ENCODE measurements around the gene NALCN.

NALCN gene

DNA sequence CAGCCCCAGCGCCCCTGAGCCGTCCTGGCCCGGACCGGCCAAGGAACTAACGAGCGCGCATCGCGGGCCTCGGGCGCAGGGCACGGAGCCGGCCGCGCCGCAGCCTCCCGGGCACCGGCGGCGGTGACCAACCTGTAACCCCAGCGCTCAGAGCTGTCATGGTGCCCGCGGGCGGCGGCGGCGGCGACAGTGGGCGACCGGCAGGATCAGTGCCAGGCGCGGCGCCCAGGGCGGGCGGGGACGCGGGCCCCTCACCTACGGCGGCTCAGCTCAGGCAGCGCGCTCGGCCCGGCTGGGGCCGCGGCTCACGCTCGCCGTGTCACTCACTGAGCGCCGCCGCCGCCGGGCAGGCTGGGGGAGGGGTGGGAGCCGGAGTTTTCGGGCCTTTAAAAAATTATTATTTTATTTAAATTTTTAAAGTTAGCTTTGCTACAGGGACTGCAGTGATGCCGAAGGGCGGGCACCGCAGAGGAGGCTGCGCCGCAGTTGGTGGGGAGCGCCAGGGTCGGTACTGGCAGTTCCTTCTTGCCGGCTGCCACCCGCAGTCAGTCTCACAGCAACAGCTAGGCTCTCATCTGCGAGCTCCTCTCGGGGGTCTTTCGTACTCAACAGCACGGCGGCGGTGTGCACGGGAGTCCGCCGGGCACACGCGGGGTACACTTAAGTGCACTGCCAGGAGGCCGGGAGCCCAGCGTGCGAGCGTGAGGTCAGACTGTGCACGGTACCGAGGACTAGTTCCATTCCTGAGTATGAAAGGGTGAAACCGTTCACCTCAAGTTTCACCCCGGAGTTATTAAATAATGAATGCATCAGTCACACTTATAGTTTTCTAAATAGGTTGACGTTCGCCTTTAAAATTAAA is at the start of gene NALCN:
Gene NALCN (minus strand): TSS at position 328 of the 862 bp plus-strand sequence. CDS start 17,382 bp downstream, outside the sequence.
- peak; percentile 61 to 94 (median 93) for DNase-seq

DNA sequence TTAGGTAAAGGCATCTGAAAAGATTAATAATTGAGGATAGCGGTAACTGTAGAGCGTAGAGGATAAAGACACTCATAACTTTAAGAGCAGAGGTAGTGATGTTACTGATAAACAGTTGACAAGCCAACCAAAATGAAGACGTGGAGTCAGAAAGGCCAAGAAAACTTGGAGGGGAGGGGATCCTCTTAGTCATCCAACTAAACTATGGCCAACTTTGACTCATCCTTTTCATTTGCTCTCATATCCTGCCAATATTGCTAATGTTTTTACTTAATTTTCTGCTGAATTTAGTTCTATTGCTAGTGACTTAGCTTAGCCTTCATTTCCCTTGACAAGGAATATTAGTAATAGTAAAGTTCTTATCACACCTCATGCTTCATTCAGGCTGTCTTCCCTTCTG is 49.6 kb upstream of the NALCN start:
- no peak for DNase-seq

- DNase-seq: no peak
Observed at GRCh38 chr13:101457176-101457575, 40.9 kb upstream of the NALCN start.

- DNase-seq: no peak
Observed at GRCh38 chr13:101455863-101456262, 39.6 kb upstream of the NALCN start.

GRCh38 chr13:101454767-101455166 is 38.5 kb upstream of the NALCN start:
- DNase-seq: peak in 1 of 3 experiments; percentile 21

DNA sequence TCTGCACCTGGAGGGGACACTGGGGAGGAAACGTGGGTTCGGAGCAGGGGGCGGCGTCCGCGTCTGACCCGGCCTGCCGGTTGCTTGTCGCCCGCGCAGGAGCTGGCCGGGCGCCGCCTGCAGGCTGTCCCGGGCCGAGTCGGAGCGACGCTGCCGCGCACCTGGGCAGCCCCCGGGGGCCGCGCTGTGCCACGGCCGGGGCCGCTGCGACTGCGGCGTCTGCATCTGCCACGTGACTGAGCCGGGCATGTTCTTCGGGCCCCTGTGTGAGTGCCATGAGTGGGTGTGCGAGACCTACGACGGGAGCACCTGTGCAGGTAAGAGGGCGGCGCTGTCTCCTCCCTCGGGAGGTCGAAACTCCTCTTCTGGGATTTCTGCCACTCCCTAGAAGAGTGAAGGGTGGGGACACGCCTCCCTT is 37.5 kb upstream of the NALCN start:
- DNase-seq: no peak

- DNase-seq: no peak
Observed at GRCh38 chr13:101452519-101453485, 36.5 kb upstream of the NALCN start, which contains the start of gene ITGBL1. ITGBL1 (plus strand) TSS chr13:101452675; CDS start chr13:101452834, 159 bp downstream.

DNA sequence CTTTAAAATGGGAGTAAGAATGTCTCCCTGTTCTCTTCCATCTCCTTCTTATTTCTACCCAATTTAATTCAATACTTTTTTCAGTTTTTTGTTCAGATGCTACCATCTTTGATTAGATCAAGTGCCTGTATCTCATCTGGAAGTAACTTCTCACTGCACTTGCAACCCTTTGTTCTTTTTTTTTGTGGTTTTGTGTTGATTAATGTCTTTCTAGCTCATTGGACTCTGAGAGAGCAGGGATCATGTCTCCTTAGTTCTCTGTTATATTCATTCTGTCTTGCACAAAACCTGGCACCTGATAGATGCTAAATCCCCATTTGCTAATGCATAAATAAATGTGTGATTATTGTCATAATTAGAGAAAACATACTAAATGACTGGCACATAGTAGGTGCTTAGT is 35.3 kb upstream of the NALCN start:
- no peak for DNase-seq

DNA sequence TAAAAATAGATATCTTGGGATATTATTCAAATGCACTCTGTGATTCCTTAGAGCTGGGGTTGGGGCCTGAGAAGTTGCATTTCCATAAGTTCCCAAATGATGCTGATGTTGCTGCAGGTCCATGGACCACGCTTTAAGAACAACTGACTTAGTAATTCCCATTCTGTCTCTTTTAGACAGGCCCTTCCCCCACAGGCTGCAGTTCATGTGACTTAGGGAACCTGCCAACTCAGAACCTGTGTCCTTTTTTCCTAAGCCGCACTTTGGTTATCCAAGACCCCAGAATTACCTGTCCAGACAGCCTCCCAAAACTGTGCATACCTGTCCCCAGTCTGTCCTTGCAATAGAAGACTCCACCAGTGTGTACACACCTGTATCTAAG is 34.4 kb upstream of the NALCN start:
- no peak for DNase-seq

- no peak for DNase-seq
Observed at GRCh38 chr13:101449790-101450748, 33.8 kb upstream of the NALCN start.

DNA sequence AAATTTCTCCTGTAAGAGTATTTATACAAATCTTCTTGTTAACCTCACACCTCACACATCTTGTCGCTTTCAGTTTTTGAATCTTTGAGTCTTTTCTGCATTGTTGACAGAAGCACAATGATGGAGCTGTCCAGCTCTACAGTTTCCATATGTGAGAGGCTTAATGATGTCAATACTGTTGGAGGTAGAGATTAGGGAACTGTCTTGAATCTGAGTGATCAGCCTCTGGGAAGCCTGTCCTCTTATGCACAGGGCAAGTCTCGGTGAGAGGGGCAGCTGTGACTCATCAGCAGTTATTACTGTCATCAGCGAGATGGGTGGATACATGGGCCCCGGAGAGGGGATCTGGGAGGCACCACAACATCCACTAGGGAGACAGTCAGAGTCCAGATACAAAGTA is 31.5 kb upstream of the NALCN start:
- DNase-seq: no peak

DNA sequence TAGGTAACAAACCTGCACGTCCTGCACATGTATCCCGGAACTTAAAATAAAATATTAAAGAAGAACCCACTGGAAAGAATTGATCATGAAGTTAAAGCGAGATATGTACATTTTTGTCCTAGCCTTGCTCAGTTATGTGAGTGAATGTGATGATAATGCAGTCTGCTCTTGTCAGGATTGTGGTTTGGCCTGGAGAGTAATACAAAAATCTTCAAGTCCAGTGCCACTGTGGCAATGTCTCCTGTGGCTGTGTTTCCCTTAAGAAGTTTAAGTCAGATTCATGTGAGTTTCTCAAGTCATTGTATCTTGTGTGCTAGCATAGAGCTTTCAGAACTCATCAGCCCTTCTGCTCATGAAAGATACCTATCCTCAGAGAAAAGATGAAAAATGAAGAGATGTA is 18.2 kb upstream of the NALCN start:
- no peak for DNase-seq

DNA sequence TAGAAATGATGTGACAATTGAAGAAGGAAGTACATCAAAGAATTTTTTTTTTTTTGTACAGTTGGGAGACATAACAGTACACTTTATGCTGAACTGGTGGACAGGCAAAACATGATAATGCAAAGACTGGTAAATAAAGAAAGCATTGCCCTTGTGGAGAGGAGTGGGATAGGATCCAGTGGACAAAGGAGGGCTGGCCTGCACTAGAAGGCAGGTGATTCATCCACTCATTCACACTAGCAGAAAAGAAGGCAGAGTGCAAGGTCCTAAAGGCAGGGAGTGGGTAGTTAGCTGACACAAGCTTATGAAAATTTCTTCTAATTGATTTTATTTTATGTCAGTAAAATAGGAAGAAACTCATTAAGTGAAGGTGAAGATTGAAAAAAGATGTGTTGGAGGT is 17.6 kb upstream of the NALCN start:
- no peak for DNase-seq

DNA sequence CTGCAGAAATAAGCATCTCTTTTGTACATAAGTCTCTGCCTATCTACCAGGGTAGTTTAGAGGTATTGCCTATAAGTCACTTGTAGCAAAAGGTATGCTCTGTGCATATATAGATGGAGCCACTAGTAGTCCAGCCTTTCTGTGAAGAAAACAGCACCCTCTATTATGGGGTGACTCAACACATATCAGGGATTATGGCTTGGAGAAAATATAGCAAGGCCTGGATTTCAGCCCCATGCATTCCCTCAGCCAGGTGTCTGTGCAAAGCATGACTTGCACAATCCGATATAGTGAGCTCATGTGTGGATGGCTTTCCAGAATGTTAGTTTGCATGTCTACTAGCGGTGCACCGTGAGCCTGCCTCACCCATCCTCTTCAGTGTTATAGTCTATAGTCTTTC is 13.4 kb upstream of the NALCN start:
- DNase-seq: no peak

GRCh38 chr13:101425623-101426022 is 9.3 kb upstream of the NALCN start:
- DNase-seq: no peak

GRCh38 chr13:101425156-101425471 is 8.8 kb upstream of the NALCN start:
- DNase-seq: no peak

DNA sequence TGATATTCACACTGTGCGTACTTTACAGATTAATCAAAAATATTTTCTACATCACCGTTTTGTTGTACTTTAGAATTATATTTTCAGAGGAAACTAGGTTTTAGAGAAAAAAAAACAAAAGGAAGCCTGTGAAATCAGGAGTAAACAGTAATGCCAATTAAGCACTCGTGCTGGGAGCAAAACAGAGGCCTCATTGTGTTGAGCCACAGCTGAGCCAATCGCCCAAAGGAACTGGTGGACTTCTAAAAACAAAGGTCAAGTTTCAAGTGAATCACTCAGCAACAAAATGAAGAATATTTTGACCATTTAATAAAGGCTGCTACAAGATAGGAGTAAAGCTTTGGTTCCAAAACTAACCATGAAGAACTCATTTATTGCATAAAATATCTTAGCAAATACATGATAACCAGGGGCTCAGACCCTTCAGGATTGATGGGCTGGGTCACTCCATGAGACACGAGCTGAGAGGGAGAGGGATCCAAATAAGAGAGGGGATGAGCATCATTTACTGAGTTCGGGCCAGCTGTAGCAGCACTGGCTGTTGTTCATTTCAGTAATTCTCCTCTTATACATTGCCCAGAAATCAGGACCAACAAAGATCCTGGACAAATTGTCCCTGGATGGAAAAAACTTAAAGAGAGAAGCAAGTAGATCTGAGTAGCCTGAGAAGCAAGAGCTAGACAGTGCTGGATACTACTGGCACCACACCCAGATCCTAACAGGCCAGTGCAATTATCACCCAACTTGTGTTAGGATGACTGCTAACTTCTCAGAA is 8.3 kb upstream of the NALCN start:
- DNase-seq: peak in 1 of 3 experiments; percentile 37

DNA sequence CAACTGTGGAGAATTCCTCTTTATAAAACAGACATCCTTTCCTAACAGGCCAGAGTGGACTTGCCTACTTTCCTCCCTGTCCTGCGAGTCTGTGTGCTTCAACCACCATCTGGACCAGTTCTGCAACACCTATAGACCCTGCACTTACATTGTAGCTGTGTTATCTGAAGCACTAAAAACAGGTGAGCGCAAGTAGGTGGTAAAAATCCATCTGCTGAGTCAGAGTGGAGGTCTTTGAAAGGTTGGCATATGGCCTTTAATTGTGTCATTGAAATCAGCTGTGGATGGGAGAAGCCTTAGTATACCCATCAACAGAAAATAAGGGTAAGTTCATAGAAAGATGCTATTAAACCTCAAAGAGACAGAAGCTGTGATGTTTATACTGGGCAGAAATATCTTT is 7.6 kb upstream of the NALCN start:
- peak in 1 of 3 experiments; percentile 37 for DNase-seq

DNA sequence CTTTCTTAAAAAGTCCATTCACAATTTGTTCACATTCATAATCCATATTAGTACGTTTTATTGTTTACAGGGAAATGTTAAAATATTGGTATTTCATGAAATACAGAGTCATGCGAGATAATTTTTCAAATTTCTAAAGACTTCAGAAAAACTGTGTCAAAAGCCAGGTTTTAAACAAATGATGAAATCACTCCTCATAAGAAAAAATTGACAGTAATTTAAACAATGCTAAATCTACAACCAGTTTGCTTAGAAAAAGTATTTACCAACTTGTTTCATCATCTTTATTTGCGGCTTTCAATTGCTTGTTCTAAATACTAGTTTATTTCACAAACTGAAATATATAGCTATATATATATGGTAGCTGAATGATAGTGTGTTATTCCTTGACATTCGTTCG is 1.2 kb upstream of the NALCN start:
- DNase-seq: no peak

- peak; percentile 87 to 94 (median 89) for DNase-seq
Observed at GRCh38 chr13:101417043-101417406, 717 bp upstream of the NALCN start.

DNA sequence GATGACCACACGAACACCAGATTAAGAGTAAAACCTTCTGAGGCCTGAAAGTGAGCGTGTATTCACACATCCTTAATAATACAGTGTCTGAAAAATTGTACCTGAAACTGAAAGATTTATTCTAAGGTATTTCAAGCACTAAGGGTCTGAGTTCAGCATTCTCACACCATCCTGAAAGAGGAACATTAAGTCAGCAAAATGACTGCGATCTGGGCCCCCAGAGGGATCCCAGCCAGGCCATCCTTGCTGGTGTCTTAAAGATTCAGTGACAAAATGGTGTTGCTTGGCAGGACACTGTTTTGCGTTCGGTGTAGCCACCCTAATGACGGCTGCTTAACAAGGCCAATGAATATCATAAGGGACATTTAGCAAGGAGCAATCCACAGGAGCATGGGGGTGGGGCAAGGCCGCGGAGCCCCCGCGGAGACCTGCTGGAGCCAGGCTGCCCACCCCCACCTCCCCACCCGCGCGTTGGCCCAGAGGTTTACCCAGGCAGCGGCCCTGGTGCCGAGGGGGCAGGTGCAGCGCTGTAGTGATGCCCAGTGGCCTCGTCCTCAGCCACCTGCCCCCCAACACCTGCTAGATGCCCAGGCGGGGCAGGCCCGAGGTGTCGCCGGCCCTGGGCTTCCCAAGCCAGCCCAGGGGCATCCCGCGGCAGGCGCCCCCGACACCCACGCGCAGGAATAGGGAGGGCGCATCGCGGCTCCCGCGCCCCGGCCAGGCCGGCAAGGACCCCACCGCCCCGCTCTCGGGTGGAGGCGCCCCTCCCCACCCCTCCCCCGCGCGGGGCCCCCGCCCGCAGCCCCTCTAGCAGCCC is 742 bp downstream of the NALCN start:
- peak in 2 of 3 experiments; percentile 86 to 92 for DNase-seq
